ENCODE measurements around the gene CALHM1.
A peak's percentile ranks its signal among the peaks of the same experiment; 100 is the strongest.

CALHM1 gene

DNA sequence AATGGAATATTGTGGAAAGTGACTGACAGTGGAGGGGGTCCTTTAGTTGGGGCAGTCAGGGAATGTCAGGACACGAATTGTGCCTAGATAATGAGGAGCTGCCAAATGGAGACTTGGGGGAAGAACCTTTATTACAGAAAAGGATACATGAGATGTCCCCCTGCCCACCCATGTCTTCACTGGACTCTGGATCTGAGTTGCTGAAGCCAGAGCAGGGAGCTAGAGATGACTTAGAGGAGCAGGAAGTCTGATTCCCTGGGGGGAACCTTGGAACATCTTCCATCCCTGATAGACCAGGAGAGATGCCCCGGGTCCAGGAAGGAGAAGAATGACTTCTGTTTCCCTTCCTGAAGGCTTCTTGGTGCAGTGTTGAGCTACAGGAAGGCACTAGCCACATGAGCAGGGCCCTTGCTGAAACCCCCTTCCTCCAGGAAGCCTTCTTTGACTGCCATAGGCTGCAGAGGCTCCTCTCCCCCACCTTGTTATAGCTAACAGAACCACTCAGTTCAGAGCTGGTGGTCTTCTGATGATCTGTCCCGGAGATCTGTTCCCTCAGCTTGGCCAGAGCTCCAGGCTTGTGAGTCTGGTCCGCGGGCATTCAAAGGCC is 34.1 kb upstream of the CALHM1 start:
- H3K4me2 ChIP-seq (ENCODE audit: low read length, poor library complexity, severe bottlenecking) = no peak overlapping the region
- WGBS = 61% methylated on average over 5 of the region's 5 CpGs
- no peak overlapping the region for H3K9ac ChIP-seq (ENCODE audit: low read length)

DNA sequence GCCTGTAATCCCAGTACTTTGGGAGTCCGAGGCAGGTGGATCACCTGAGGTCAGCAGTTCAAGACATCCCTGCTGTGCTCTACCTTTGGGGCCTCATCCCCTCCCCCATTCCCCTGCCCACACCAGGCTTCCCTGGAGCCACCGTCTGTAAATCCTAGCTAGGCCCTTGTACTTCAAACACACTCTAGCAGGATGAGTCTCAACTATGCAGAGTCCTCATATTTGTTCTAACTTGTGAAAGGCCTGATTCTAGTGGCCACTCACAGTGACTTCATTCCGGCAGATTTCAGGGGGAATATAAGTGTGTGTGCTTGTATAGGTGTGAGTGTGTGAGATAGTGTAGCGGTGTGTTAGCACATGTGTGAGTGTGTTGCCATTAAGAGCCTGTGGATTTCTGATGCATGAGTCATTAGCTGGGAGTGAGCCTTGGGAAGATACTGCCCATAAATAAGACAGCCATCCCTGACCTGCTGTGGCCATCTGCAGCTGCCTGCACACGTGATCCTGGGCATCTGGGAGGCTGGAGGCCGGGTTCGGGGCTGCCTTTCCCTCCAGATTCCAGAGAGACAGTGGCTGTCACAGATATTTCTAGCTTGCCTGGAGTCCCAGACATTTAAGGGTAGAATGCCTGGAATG is 33.1 kb upstream of the CALHM1 start:
- Histone ChIP-seq H3K4me1 (ENCODE audit: control insufficient read depth, insufficient read depth, low read depth, low read length) (peaks cover 33% of the 10 kb centered on the region), H2BK15ac (ENCODE audit: low read depth, poor library complexity, severe bottlenecking) (peak overlapping the region; percentile 5), H3K4me3 (ENCODE audit: insufficient read depth in 1 of 2, low read depth in 1 of 2, low read length in 2 of 2) (no peak overlapping the region), H3K4me2 (ENCODE audit: low read length, poor library complexity, severe bottlenecking) (no peak overlapping the region), H4K8ac (ENCODE audit: low read length) (peak overlapping the region; percentile 48), H2BK5ac (ENCODE audit: low read depth, low read length, poor library complexity, severe bottlenecking) (no peak overlapping the region), H3K36me3 (ENCODE audit: control insufficient read depth in 1 of 2, insufficient read depth in 2 of 2, low read depth in 1 of 2, low read length in 2 of 2) (no peaks in the 10 kb centered on the region), H2AK5ac (ENCODE audit: low read length, severe bottlenecking) (peak overlapping the region; percentile 54), H3K27ac (ENCODE audit: low read length, poor library complexity, severe bottlenecking) (peak overlapping the region; percentile 62), H3K14ac (ENCODE audit: low read length in 2 of 2) (peak overlapping the region in 1 of 2 experiments; percentile 58), H3K79me1 (replicated peaks; ENCODE audit: low read length, poor library complexity, severe bottlenecking) (no peaks in the 10 kb centered on the region), H3K18ac (ENCODE audit: low read depth in 1 of 2, low read length in 2 of 2) (peak overlapping the region; percentile 75 to 82), H3K9me3 (ENCODE audit: control insufficient read depth, low read length) (no peaks in the 10 kb centered on the region), H3K9ac (ENCODE audit: low read length) (no peak overlapping the region), H3K27me3 (ENCODE audit: control insufficient read depth in 1 of 2, insufficient read depth in 1 of 2, low read length in 2 of 2) (peaks cover 39 to 41% of the 10 kb centered on the region in 2 experiments), H2BK12ac (ENCODE audit: low read length in 2 of 2) (peak overlapping the region; percentile 61 to 87), H2AFZ (ENCODE audit: low read depth, low read length) (no peak overlapping the region), H4K91ac (ENCODE audit: low read length) (peak overlapping the region; percentile 86), H2BK120ac (ENCODE audit: low read depth, low read length) (no peak overlapping the region), H3K4ac (ENCODE audit: low read depth in 1 of 2, low read length in 2 of 2) (no peak overlapping the region), H3K23ac (ENCODE audit: low read length in 2 of 2) (no peak overlapping the region)
- DNase-seq = peak; percentile 96
- 9% methylated on average over 7 of the region's 7 CpGs for WGBS

More for the DNA sequence above, 34.1 kb upstream of the CALHM1 start:
- Histone ChIP-seq H2BK12ac (ENCODE audit: low read length in 2 of 2) (peak overlapping the region; percentile 29 to 86), H3K4me3 (ENCODE audit: insufficient read depth in 1 of 2, low read depth in 1 of 2, low read length in 2 of 2) (no peak overlapping the region), H3K18ac (ENCODE audit: low read depth in 1 of 2, low read length in 2 of 2) (peak overlapping the region; percentile 55 to 75), H4K91ac (ENCODE audit: low read length) (peak overlapping the region; percentile 54), H3K14ac (ENCODE audit: low read length in 2 of 2) (no peak overlapping the region), H2AFZ (ENCODE audit: low read depth, low read length) (no peak overlapping the region), H2AK5ac (ENCODE audit: low read length, severe bottlenecking) (peak overlapping the region; percentile 91), H2BK5ac (ENCODE audit: low read depth, low read length, poor library complexity, severe bottlenecking) (no peak overlapping the region), H3K4me1 (ENCODE audit: control insufficient read depth, insufficient read depth, low read depth, low read length) (peaks cover 33% of the 10 kb centered on the region), H2BK15ac (ENCODE audit: low read depth, poor library complexity, severe bottlenecking) (peak overlapping the region; percentile 3), H2BK120ac (ENCODE audit: low read depth, low read length) (peak overlapping the region; percentile 59), H3K4ac (ENCODE audit: low read depth in 1 of 2, low read length in 2 of 2) (peak overlapping the region; percentile 3 to 10), H3K9me3 (ENCODE audit: control insufficient read depth, low read length) (no peaks in the 10 kb centered on the region), H3K27me3 (ENCODE audit: control insufficient read depth in 1 of 2, insufficient read depth in 1 of 2, low read length in 2 of 2) (peaks cover 48 to 50% of the 10 kb centered on the region in 2 experiments), H4K8ac (ENCODE audit: low read length) (no peak overlapping the region), H3K23ac (ENCODE audit: low read length in 2 of 2) (no peak overlapping the region), H3K27ac (ENCODE audit: low read length, poor library complexity, severe bottlenecking) (peak overlapping the region; percentile 62), H3K79me1 (replicated peaks; ENCODE audit: low read length, poor library complexity, severe bottlenecking) (no peaks in the 10 kb centered on the region), H3K36me3 (ENCODE audit: control insufficient read depth in 1 of 2, insufficient read depth in 2 of 2, low read depth in 1 of 2, low read length in 2 of 2) (no peaks in the 10 kb centered on the region)
- no peak for DNase-seq

DNA sequence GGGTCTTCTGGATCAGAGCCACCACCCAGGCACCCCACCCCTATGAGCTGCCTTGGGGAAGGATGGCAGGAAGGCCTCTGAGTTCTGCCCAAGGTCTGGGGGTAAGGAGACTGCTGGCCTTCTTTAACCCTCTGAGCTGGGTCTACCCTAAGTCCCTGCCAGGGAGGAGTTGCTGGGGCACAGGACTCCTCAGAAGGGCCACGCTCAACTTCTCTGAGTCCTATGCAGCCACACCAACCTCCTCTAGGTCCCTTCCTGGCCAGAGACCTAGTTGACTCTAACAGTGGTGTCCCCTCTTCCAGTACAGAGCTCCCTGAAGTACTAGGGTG is 32.2 kb upstream of the CALHM1 start:
- Histone ChIP-seq H4K91ac (ENCODE audit: low read length) (no peak overlapping the region), H3K79me1 (replicated peaks; ENCODE audit: low read length, poor library complexity, severe bottlenecking) (no peaks in the 10 kb centered on the region), H3K4me2 (ENCODE audit: low read length, poor library complexity, severe bottlenecking) (no peak overlapping the region), H3K18ac (ENCODE audit: low read depth in 1 of 2, low read length in 2 of 2) (no peak overlapping the region), H2AFZ (ENCODE audit: low read depth, low read length) (no peak overlapping the region), H2AK5ac (ENCODE audit: low read length, severe bottlenecking) (peak overlapping the region; percentile 54), H2BK12ac (ENCODE audit: low read length in 2 of 2) (peak overlapping the region; percentile 61 to 73), H3K14ac (ENCODE audit: low read length in 2 of 2) (no peak overlapping the region), H3K4me3 (ENCODE audit: insufficient read depth in 1 of 2, low read depth in 1 of 2, low read length in 2 of 2) (no peak overlapping the region), H3K9me3 (ENCODE audit: control insufficient read depth, low read length) (no peaks in the 10 kb centered on the region), H2BK5ac (ENCODE audit: low read depth, low read length, poor library complexity, severe bottlenecking) (no peak overlapping the region), H3K27me3 (ENCODE audit: control insufficient read depth in 1 of 2, insufficient read depth in 1 of 2, low read length in 2 of 2) (peaks cover 32 to 38% of the 10 kb centered on the region in 2 experiments), H3K4ac (ENCODE audit: low read depth in 1 of 2, low read length in 2 of 2) (no peak overlapping the region), H3K27ac (ENCODE audit: low read length, poor library complexity, severe bottlenecking) (no peak overlapping the region), H2BK15ac (ENCODE audit: low read depth, poor library complexity, severe bottlenecking) (peak overlapping the region; percentile 71), H3K23ac (ENCODE audit: low read length in 2 of 2) (no peak overlapping the region), H3K36me3 (ENCODE audit: control insufficient read depth in 1 of 2, insufficient read depth in 2 of 2, low read depth in 1 of 2, low read length in 2 of 2) (no peaks in the 10 kb centered on the region), H4K8ac (ENCODE audit: low read length) (no peak overlapping the region), H3K4me1 (ENCODE audit: control insufficient read depth, insufficient read depth, low read depth, low read length) (peaks cover 33% of the 10 kb centered on the region), H2BK120ac (ENCODE audit: low read depth, low read length) (no peak overlapping the region), H3K9ac (ENCODE audit: low read length) (no peak overlapping the region)
- DNase-seq = no peak
- 100% methylated on average over 1 of the region's 1 CpG for WGBS

DNA sequence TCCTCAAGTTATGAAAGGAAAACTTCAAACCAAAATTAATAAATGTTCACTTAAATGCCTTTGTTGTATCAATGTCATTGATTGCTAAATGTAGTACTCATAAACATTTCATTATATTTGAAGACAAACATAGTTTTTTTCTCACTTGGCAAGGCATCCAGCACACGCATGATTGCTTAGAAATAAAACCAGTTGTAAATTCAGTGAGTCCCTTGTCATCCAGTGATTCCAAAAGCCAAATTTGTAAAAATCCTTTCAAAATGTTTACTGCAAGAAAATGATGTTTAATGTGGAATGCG is 28.7 kb upstream of the CALHM1 start:
- Histone ChIP-seq H3K23ac (ENCODE audit: low read length in 2 of 2) (no peak overlapping the region), H2AFZ (ENCODE audit: low read depth, low read length) (no peak overlapping the region), H2BK120ac (ENCODE audit: low read depth, low read length) (no peak overlapping the region), H3K9ac (ENCODE audit: low read length) (no peak overlapping the region), H3K18ac (ENCODE audit: low read depth in 1 of 2, low read length in 2 of 2) (no peak overlapping the region), H3K4me2 (ENCODE audit: low read length, poor library complexity, severe bottlenecking) (no peak overlapping the region), H3K36me3 (ENCODE audit: control insufficient read depth in 1 of 2, insufficient read depth in 2 of 2, low read depth in 1 of 2, low read length in 2 of 2) (no peaks in the 10 kb centered on the region), H3K27ac (ENCODE audit: low read length, poor library complexity, severe bottlenecking) (no peak overlapping the region), H2BK12ac (ENCODE audit: low read length in 2 of 2) (no peak overlapping the region), H3K4me3 (ENCODE audit: insufficient read depth in 1 of 2, low read depth in 1 of 2, low read length in 2 of 2) (no peak overlapping the region), H3K14ac (ENCODE audit: low read length in 2 of 2) (no peak overlapping the region), H4K8ac (ENCODE audit: low read length) (no peak overlapping the region), H3K79me1 (replicated peaks; ENCODE audit: low read length, poor library complexity, severe bottlenecking) (no peaks in the 10 kb centered on the region), H3K4ac (ENCODE audit: low read depth in 1 of 2, low read length in 2 of 2) (no peak overlapping the region), H2AK5ac (ENCODE audit: low read length, severe bottlenecking) (no peak overlapping the region), H2BK15ac (ENCODE audit: low read depth, poor library complexity, severe bottlenecking) (no peak overlapping the region), H2BK5ac (ENCODE audit: low read depth, low read length, poor library complexity, severe bottlenecking) (no peak overlapping the region), H3K9me3 (ENCODE audit: control insufficient read depth, low read length) (no peaks in the 10 kb centered on the region), H3K4me1 (ENCODE audit: control insufficient read depth, insufficient read depth, low read depth, low read length) (peaks cover 16% of the 10 kb centered on the region), H4K91ac (ENCODE audit: low read length) (no peak overlapping the region), H3K27me3 (ENCODE audit: control insufficient read depth in 1 of 2, insufficient read depth in 1 of 2, low read length in 2 of 2) (peaks cover 6 to 14% of the 10 kb centered on the region in 2 experiments)
- 83% methylated on average over 2 of the region's 2 CpGs for WGBS
- DNase-seq = no peak
